VCaP (cell line): ENCODE data around the gene CHRD.
A peak's percentile ranks its signal among the peaks of the same experiment; 100 is the strongest.
"Not testable (repeated sequence)": the region's sequence is repeated elsewhere in the genome, so short reads cannot be mapped to it uniquely, and the experiment has no call there.

Source experiments
- H3K27ac ChIP-seq: fragments of 450-650 bp; 2 replicates; pipeline ENCODE4 v1.5.1; 2017
- CTCF ChIP-seq: fragments of 450-650 bp; conservative IDR thresholded peaks from 2 replicates; pipeline ENCODE4 v1.5.1; 2017; ENCODE audit warnings: mild to moderate bottlenecking, moderate library complexity

The CHRD gene

GRCh38 chr3:184417619-184418327 is 37.9 kb downstream of the CHRD start:
- H3K27ac ChIP-seq: no peak overlapping the region
- peak; percentile 84 for TF ChIP-seq CTCF

- H3K27ac ChIP-seq: no peak overlapping the region
- TF ChIP-seq CTCF: no peak
Observed at GRCh38 chr3:184419171-184419570, 39.3 kb downstream of the CHRD start.

- no peak for TF ChIP-seq CTCF
- no peak overlapping the region for H3K27ac ChIP-seq
Observed at GRCh38 chr3:184423561-184423960, 43.7 kb downstream of the CHRD start.

GRCh38 chr3:184426691-184427141 is 46.9 kb downstream of the CHRD start:
- no peak overlapping the region for H3K27ac ChIP-seq

GRCh38 chr3:184428561-184429175 is 48.8 kb downstream of the CHRD start:
- no peak for TF ChIP-seq CTCF
- H3K27ac ChIP-seq: no peak overlapping the region

More at GRCh38 chr3:184426691-184427141, 46.9 kb downstream of the CHRD start:
- no peak for TF ChIP-seq CTCF

GRCh38 chr3:184429786-184430185 is 49.9 kb downstream of the CHRD start:
- no peak overlapping the region for H3K27ac ChIP-seq
- no peak for TF ChIP-seq CTCF

- H3K27ac ChIP-seq: no peak overlapping the region
- no peak for TF ChIP-seq CTCF
Observed at GRCh38 chr3:184430940-184431339, 51.1 kb downstream of the CHRD start.

- H3K27ac ChIP-seq: not testable (repeated sequence)
Observed at GRCh38 chr3:184433178-184433577, 53.3 kb downstream of the CHRD start.
